Measurements from ENCODE around the gene ORM1. TPM values are rescaled to one million over a fixed set of nuclear protein-coding genes. Genes with fewer than 3 reads are reported as not detected.

The ORM1 gene
- total RNA-seq, 1 experiment from 2014 or later: 4.4 TPM

- Histone ChIP-seq H3K56ac (ENCODE audit: insufficient read length, low read depth, low read length) (no peak overlapping the region), H2AFZ (ENCODE audit: low read length) (no peak overlapping the region), H2BK12ac (ENCODE audit: insufficient read length, low read depth, low read length) (no peak overlapping the region), H4K5ac (ENCODE audit: insufficient read length, low read depth, low read length) (no peak overlapping the region), H3K23ac (ENCODE audit: insufficient read length, low read depth, low read length) (no peak overlapping the region), H3K23me2 (ENCODE audit: insufficient read length, low read depth, low read length, poor library complexity, severe bottlenecking) (no peaks in the 10 kb centered on the region), H3K79me1 (ENCODE audit: insufficient read depth, low read depth, low read length, poor library complexity, severe bottlenecking) (no peaks in the 10 kb centered on the region), H3K27me3 (ENCODE audit: insufficient read depth, low read length) (no peaks in the 10 kb centered on the region), H3K9me3 (ENCODE audit: control insufficient read depth, low read depth, low read length) (no peaks in the 10 kb centered on the region), H2BK15ac (ENCODE audit: low read depth, low read length) (no peak overlapping the region), H4K8ac (replicated peaks; ENCODE audit: insufficient read length, low read depth, low read length) (no peak overlapping the region), H3K18ac (ENCODE audit: insufficient read length, low read depth, low read length) (no peak overlapping the region), H2AK5ac (ENCODE audit: insufficient read length, low read length) (no peak overlapping the region), H3K14ac (ENCODE audit: insufficient read depth, low read length) (no peak overlapping the region), H4K91ac (ENCODE audit: insufficient read length, low read depth, low read length) (no peak overlapping the region), H3K9ac (ENCODE audit: extremely low read depth, insufficient read length, low read length) (no peak overlapping the region), H2BK20ac (ENCODE audit: low read depth, low read length, poor library complexity, severe bottlenecking) (no peak overlapping the region), H3K4me1 (ENCODE audit: insufficient read depth, low read length) (no peaks in the 10 kb centered on the region), H3K4ac (ENCODE audit: low read depth, low read length) (no peak overlapping the region), H3T11ph (ENCODE audit: low read length) (no peak overlapping the region), H3K79me2 (ENCODE audit: insufficient read depth, low read length) (no peaks in the 10 kb centered on the region), H4K20me1 (ENCODE audit: control insufficient read depth, insufficient read depth, insufficient read length) (no peaks in the 10 kb centered on the region), H3K4me2 (ENCODE audit: insufficient read depth, insufficient read length, low read length) (no peak overlapping the region), H2BK120ac (ENCODE audit: low read depth, low read length, poor library complexity, severe bottlenecking) (no peak overlapping the region), H3K27ac (ENCODE audit: insufficient read length, low read depth, low read length) (no peak overlapping the region), H2BK5ac (ENCODE audit: insufficient read length, low read length) (no peak overlapping the region)
- TF ChIP-seq CTCF (conservative IDR thresholded peaks at IDR 0.05): no peak
- Mint-ChIP-seq H3K4me3 (no peak overlapping the region), H3K36me3 (ENCODE audit: insufficient read depth in 1 of 3, low read depth in 3 of 3) (peaks cover 0 to 4% (median 2%) of the 10 kb centered on the region in 3 experiments; a peak in 3 of 7 replicates), H3K27ac (no peak overlapping the region), H3K9me3 (no peaks in the 10 kb centered on the region), H3K27me3 (ENCODE audit: low read depth) (no peaks in the 10 kb centered on the region; the same call in 1 of the 2 replicates), H3K4me1 (no peaks in the 10 kb centered on the region; a peak in 1 of 4 replicates)
- whole genome bisulfite sequencing (ENCODE audit: extremely low coverage, insufficient read length, low lambda C conversion rate): no CpG with 5 or more reads among the region's 5 CpGs
- no peak for DNase-seq
Observed at GRCh38 chr9:114274217-114274616, 48.7 kb upstream of the ORM1 start.
